Fibroblast of skin of left quadriceps (primary cell): ENCODE results near the gene SNRPB.

Experiments
- DNase-seq, 2 experiments: peaks; one replicate each; pipeline ENCODE4 v3.0.0-alpha.2; 2013; ENCODE audit warnings: low read depth in 2 of 2

SNRPB gene

DNA sequence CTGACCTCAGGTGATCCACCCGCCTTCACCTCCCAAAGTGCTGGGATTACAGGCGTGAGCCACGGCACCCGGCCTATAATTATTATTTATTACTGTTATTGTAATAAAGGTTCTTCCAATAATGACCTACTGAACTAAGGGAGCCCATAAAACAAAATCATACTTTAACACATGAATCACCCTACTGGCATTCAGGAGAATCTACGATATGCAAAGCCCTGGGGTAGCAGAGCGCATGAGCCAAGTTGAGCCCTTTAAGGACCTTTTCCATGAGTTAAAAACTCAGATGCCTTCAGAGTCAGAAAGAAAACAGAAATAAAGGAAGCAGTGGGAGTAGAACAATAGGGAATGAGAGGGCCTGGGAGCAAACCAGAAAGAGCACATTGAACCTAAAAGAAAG, 41.5 kb downstream of the SNRPB start:
- no peak for DNase-seq

DNA sequence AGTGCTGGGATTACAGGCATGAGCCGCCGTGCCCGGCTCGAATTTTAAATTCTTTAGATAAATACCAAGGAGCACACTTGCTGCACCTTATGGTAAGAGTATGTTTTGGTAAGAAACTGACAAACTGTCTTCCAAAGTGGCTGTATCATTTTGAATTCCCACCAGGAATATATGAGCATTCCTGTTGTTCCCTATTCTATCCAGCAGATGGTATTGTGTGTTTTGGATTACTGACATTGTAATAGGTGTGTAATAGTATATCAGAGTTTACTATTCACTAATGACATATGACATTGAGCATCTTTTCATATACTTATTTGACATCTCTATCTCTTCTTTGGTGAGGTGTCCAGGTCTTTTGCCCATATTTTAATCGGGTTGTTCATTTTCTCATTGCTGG, 49.3 kb downstream of the SNRPB start:
- DNase-seq: no peak

DNA sequence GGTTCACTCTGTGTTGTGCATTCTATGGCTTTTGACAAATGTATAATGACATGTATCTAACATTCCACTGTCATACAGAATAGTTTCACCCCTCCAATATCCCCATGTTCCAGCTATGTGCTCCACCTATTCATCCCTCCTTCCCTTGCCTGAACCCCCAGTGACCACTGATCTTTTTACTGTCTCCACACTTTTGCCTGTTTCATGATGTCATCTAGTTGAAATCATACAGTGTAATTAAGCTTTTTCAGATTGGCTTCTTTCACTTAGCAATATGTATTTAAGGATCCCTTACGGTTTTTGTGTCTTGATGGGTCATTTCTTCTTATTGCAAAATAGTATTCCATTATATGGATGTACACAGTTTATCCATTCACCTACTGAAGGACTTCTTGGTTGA, 50.1 kb downstream of the SNRPB start:
- no peak for DNase-seq

DNA sequence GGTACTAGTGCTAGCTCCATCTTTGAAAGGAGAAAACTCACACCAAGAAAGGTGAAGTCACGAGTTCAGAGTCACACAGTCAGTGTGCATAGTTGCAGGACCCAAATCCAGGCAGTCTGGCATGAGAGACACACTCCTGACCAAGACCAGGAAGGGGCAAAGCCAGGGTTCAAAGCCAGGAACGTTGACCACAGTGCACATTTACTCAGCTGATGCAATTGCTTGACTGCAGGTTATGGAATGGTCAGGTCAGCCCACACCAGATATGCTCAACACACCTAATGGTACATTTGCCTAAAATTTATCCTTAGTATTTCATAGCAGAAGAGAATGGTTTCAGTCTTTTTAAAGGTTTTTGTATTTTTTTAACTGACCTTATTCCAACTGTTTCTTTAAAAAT, 52.2 kb downstream of the SNRPB start:
- DNase-seq: no peak

DNA sequence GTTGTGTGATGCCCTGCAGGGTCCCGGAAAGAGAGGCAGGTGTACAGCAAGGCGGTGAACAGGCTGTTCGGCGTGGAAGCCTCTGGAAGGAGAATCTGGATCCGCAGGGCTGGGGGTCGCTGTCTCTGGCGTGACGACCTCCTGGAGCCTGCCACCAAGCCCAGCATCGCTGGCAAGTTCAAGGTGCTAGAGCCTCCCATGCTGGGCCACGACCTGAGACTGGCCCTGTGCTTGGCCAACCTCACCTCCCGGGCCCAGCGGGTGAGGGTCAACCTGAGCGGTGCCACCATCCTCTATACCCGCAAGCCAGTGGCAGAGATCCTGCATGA, 53.4 kb downstream of the SNRPB start:
- DNase-seq: no peak

DNA sequence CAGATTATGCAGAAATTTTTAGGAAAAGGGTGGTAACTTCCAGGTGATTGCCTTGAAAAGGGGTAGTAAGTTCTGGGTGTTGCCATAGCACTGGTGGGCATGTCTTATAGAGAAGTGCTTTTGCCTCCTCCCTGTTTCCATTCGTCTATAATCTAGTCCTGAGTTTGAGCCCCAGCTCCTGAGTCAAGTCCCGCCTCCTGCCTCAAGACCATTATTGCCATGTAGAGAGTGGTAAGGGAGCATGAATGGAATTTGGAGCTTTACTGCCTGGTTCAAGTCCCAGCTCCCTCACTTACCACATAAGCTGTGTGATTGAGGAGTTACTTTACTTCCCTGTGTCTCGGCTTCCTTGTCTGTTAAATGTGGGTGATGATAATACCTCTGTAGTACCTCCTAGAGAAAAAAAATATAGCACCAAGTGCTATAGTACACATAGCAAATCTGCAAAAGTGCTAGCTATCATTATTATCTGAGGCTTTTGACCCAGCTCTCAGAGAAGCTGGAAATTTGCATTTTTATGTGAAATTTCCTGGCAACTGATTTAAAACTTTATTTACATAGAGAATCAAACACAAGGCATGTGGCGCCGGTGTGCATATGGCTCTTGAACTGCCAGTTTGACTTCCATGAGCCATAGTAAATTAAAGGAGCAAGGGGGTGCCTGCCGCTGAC, 53.9 kb downstream of the SNRPB start:
- no peak for DNase-seq
